ENCODE data around the gene DOCK1. TPM values are rescaled to one million over a fixed set of nuclear protein-coding genes. Genes with fewer than 3 reads are reported as not detected.

Gene DOCK1
- total RNA-seq, 3 donors from 2014 or later: 0.11 to 0.15 (median 0.14) TPM

DNA sequence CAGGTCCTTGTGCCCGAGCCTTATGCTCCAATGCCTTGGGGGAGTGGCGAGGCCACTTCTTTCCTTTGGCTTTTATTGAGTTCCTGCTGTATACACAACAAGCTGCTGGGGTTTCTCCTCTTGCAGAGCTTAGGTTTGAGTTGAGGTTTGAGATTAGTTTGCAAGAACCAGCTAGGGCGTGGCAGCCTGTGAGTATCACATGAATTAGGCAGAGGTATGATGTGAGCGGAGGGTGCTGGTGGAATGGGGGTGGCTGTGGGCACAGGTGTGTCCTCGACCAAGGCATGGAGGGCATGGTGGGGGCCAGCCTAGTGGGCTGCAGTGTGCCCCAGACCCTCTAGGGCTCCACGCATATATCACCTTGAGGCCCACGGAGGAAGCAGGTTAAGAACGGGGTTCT lies 123.3 kb downstream of the DOCK1 start:
- no peaks in the 10 kb centered on the region for H3K27me3 Mint-ChIP-seq (ENCODE audit: low read depth)
- no peak for ATAC-seq
- no peaks in the 10 kb centered on the region for H3K9me3 Mint-ChIP-seq
- no peaks in the 10 kb centered on the region for H3K36me3 Mint-ChIP-seq (ENCODE audit: insufficient read depth)
- no peak for DNase-seq
- no peaks in the 10 kb centered on the region for H3K4me1 Mint-ChIP-seq (ENCODE audit: low read depth)
- H3K4me3 Mint-ChIP-seq: no peak overlapping the region

DNA sequence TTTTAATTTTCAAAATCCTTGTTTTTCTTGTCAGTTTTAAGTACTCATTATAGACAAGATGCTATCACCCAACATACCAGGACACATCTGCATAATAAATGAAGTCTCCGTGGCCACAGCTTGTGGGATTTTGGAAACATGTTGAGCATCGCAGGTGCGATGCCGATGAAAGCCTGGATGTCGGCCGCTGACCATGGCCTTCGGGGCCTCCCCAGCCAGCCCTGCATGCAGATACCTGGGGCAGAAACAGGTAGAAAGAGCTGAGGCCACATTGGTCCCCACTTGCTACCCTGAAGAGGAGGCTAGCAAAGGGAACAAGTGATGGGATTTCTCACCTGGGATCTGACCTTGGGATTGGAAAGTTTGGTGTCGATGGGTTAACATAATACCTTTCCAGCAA lies 123.8 kb downstream of the DOCK1 start:
- DNase-seq (no peak), ATAC-seq (no peak)
- H3K36me3 Mint-ChIP-seq (ENCODE audit: insufficient read depth): no peaks in the 10 kb centered on the region
- H3K4me3 Mint-ChIP-seq: no peak overlapping the region
- no peaks in the 10 kb centered on the region for H3K4me1 Mint-ChIP-seq (ENCODE audit: low read depth)
- H3K9me3 Mint-ChIP-seq: no peaks in the 10 kb centered on the region
- H3K27me3 Mint-ChIP-seq (ENCODE audit: low read depth): no peaks in the 10 kb centered on the region

DNA sequence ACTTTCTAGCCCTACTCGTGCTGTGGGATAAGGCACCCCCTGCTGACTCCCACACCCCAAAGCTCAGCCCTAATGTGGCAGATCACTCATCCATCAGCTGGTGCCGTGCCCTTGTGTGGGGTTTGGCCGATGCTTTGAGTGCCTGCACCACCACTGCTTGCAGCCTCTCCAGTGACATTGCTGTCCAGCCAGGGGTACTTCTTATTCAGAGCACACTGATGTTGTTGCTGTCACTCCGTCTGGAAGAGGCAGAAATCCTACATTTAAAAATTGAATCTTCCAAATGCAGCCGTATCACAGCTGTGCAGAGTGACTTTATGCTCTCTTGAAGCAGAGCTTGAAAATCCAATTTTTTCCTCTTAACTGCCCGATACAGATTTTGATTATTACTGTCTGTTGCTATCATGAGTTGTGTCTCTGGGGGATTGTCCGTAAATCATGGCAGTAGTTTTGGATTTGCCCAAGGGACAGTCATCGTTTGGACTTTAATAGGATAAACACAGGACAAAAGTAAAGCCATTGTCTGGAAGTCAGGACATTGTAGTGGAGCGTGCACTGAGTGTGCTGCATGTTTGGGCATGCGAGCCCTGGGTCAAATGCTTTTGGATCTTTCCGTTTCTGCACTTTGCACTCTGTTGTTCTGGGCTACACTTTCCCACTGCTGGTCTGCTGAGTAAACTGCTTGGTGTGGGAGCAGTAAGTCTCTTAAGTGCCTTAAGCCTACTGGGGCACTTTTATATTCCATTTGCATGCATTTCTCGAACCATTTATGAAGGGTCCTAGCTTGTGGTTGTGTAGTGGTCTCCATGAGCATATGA lies 128.2 kb downstream of the DOCK1 start:
- DNase-seq (no peak), ATAC-seq (no peak)
- Mint-ChIP-seq H3K9me3 (no peaks in the 10 kb centered on the region), H3K27me3 (ENCODE audit: low read depth) (no peaks in the 10 kb centered on the region), H3K4me3 (no peak overlapping the region), H3K36me3 (ENCODE audit: insufficient read depth) (no peaks in the 10 kb centered on the region), H3K4me1 (ENCODE audit: low read depth) (no peaks in the 10 kb centered on the region)

DNA sequence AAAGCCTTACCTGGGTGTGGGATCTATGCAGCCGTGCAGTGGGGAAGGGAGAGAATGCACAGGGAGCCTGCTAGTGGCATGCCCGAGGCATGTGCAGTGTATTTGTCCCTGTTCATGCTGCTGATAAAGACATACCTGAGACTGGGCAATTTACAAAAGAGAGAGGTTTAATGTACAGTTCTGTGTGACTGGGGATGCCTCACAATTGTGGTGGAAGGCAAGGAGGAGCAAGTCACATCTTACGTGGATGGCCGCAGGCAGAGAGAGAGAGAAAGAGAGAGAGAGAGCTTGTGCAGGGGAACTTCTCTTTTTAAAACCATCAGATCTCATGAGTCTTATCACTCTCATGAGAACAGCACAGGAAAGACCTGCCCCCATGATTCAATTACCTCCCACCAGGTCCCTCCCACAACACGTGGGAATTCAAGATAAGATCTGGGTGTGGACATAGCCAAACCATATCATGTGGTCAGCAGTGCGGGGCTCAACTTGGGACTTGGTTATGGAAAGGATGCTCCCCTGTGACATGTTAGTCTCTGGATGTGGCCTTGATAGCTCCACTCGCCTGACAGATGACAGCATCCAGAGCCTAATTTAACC lies 128.9 kb downstream of the DOCK1 start:
- H3K27me3 Mint-ChIP-seq (ENCODE audit: low read depth): no peaks in the 10 kb centered on the region
- H3K9me3 Mint-ChIP-seq: no peaks in the 10 kb centered on the region
- no peaks in the 10 kb centered on the region for H3K4me1 Mint-ChIP-seq (ENCODE audit: low read depth)
- no peak for ATAC-seq
- no peak overlapping the region for H3K4me3 Mint-ChIP-seq
- H3K36me3 Mint-ChIP-seq (ENCODE audit: insufficient read depth): no peaks in the 10 kb centered on the region
- DNase-seq: no peak

DNA sequence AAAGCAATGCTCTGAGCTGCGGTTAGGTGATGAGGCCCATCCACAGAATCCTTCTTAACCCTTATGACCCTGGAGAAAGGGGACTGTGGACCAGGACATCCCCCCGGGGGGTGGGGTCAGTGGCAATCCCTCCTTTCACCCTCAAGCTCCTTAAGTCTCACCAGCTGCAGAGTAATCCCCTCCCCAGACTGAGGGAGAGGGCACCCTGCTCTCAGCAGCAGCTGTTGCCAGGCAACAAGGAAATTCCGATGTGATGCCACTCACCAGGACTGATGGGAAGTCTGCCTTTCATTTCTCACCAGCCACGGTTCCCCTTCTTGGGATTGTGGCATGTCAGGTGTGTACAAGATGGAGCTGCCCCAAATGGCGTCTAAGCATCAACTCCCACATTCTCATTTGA lies 129.6 kb downstream of the DOCK1 start:
- no peak overlapping the region for H3K4me3 Mint-ChIP-seq
- no peaks in the 10 kb centered on the region for H3K9me3 Mint-ChIP-seq
- DNase-seq (no peak), ATAC-seq (no peak)
- no peaks in the 10 kb centered on the region for H3K36me3 Mint-ChIP-seq (ENCODE audit: insufficient read depth)
- no peaks in the 10 kb centered on the region for H3K4me1 Mint-ChIP-seq (ENCODE audit: low read depth)
- no peaks in the 10 kb centered on the region for H3K27me3 Mint-ChIP-seq (ENCODE audit: low read depth)

DNA sequence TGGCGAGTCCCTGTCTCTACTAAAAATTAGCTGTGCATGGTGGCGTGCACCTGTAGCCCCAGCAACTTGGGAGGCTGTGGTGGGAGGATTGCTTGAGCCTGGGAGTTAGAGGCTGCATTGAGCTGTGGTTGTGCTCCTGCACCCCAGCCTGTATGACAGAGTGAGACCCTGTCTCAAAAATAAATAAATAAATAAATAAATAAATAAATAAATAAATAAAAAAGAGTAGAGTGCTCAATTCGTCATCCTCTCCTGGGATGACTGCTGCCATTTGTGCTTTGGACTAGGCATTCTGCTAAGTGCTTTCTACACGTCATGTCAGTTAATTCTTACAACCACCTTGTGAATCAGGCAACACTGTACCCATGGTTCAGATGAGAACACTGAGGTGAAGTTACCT lies 130.6 kb downstream of the DOCK1 start:
- H3K4me1 Mint-ChIP-seq (ENCODE audit: low read depth): no peaks in the 10 kb centered on the region
- no peaks in the 10 kb centered on the region for H3K36me3 Mint-ChIP-seq (ENCODE audit: insufficient read depth)
- ATAC-seq: no peak
- no peak for DNase-seq
- H3K27me3 Mint-ChIP-seq (ENCODE audit: low read depth): no peaks in the 10 kb centered on the region
- H3K4me3 Mint-ChIP-seq: no peak overlapping the region
- H3K9me3 Mint-ChIP-seq: no peaks in the 10 kb centered on the region

DNA sequence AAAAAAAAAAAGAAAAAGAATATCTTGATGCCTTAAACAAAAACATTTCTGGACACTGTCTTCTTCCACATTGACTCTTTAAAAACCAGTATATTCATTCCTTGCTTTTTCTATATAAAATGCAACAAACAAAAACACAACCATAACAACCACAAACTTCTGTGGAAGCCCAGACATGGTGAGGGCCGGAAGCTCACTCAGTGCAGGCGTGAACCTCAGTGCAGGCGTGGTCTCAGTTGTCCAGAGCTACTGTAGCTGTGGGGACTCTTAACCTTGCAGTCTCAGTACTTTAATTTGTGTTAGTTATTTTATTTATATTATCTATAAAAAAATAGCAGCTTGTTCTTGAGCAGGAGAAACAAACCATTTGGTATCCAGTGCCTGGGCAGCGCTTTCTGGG lies 131.8 kb downstream of the DOCK1 start:
- H3K4me3 Mint-ChIP-seq: no peak overlapping the region
- ATAC-seq (no peak), DNase-seq (no peak)
- no peaks in the 10 kb centered on the region for H3K36me3 Mint-ChIP-seq (ENCODE audit: insufficient read depth)
- no peaks in the 10 kb centered on the region for H3K9me3 Mint-ChIP-seq
- H3K27me3 Mint-ChIP-seq (ENCODE audit: low read depth): no peaks in the 10 kb centered on the region
- no peaks in the 10 kb centered on the region for H3K4me1 Mint-ChIP-seq (ENCODE audit: low read depth)

DNA sequence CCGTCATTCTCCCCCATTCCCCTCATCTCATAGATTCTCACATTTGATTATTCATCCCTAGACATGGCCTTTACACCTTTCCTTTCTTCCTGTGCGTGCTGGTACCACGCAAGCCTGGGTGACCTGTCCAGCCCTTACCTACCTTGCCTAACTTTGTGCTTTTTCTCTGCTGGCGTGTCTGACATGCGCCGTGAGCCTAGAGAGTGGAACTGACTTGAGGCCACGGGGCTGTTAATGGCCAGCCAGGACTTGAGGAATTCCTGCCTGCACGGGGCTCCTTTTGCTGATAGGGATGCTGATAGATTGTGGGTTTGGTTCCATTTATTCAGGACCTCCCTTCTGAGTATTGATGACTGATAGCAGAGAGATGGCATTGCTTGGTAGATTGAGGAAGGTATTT lies 134.2 kb downstream of the DOCK1 start:
- ATAC-seq: no peak
- H3K36me3 Mint-ChIP-seq (ENCODE audit: insufficient read depth): no peaks in the 10 kb centered on the region
- no peak overlapping the region for H3K4me3 Mint-ChIP-seq
- H3K27me3 Mint-ChIP-seq (ENCODE audit: low read depth): no peaks in the 10 kb centered on the region
- no peaks in the 10 kb centered on the region for H3K9me3 Mint-ChIP-seq
- no peak for DNase-seq
- H3K4me1 Mint-ChIP-seq (ENCODE audit: low read depth): no peaks in the 10 kb centered on the region

DNA sequence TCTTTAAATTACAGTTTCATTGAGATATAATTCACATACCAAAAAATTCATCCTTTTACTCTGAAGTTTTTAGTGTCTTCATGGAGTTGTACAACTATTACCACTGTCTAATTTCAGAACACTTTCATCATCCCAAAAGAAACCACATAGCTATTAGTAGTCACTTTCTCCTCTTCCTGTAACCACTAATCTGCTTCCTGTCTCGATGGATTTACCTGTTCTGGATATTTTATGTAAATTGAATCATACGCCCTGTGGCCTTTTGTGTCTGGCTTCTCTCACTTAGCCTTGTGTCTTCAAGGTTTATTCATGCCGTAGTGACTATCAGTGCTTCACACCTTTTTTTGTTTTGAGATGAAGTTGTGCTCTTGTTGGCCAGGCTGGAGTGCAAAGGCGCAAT lies 135.5 kb downstream of the DOCK1 start:
- DNase-seq: no peak

DNA sequence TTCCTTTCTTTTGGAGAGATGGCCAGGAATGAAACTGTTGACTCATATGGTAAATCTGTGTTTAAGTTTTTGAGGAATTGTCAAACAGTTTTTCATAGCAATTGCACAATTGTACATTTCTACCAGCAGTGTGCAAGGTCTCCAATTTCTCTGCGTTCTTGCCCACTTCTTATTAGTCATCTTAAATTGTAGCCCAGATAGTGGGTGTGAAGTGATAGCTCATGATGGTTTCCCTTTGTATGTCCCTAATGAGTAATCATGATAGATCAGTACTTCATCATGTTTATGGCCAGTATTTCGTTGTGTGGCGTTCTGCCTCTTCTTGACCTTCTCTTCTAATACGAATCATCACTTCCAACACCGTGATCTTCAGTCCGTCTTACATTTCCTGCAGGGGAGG lies 136.3 kb downstream of the DOCK1 start:
- no peaks in the 10 kb centered on the region for H3K9me3 Mint-ChIP-seq
- H3K36me3 Mint-ChIP-seq (ENCODE audit: insufficient read depth): no peaks in the 10 kb centered on the region
- no peak for DNase-seq
- H3K27me3 Mint-ChIP-seq (ENCODE audit: low read depth): no peaks in the 10 kb centered on the region
- H3K4me1 Mint-ChIP-seq (ENCODE audit: low read depth): no peaks in the 10 kb centered on the region
- ATAC-seq: no peak
- H3K4me3 Mint-ChIP-seq: no peak overlapping the region

More for the DNA sequence above, 135.5 kb downstream of the DOCK1 start:
- no peak overlapping the region for H3K4me3 Mint-ChIP-seq
- H3K9me3 Mint-ChIP-seq: no peaks in the 10 kb centered on the region
- no peaks in the 10 kb centered on the region for H3K4me1 Mint-ChIP-seq (ENCODE audit: low read depth)
- ATAC-seq: no peak
- H3K36me3 Mint-ChIP-seq (ENCODE audit: insufficient read depth): no peaks in the 10 kb centered on the region
- no peaks in the 10 kb centered on the region for H3K27me3 Mint-ChIP-seq (ENCODE audit: low read depth)

DNA sequence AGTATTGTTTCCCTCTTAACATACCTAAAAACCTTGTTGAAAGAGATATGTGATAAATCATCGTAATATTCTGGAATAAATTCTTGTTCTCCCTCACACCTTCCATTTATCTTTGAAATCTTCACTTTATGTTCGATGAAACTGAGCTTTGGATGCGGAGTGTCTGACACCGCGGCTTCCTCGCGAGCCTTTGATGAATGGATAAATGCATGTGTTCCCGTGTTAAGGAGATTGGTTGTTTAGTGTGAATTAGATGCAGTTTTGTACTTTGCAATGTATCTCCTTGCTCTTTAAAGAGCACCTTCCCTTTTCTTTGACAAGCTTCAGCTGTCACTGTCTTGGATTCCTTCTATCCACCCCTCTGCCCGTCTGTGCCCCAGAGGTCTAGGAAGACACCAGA lies 138.1 kb downstream of the DOCK1 start:
- Mint-ChIP-seq H3K9me3 (no peaks in the 10 kb centered on the region), H3K4me3 (no peak overlapping the region), H3K36me3 (ENCODE audit: insufficient read depth) (no peaks in the 10 kb centered on the region), H3K4me1 (ENCODE audit: low read depth) (no peaks in the 10 kb centered on the region), H3K27me3 (ENCODE audit: low read depth) (no peaks in the 10 kb centered on the region)
- DNase-seq: no peak
- ATAC-seq: no peak

DNA sequence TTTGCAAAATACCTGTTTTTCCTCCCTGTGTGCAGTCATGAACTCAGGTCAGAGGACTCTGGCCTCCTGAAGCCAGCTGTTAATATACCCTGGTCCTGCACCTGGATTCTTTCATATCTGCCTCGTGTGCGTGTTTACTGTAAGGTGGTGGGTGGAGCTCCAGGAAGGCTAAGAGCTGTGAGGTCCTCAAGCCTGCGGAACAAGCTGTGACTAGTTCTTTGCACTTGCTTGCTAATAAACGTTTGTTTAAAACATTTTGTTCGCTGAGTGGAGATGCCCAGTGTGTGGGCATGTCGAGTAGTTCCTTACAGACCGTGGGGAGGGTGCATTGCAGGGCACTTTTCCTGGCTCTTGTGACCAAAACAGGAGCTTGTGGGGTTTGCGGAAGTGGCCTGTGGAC lies 139.0 kb downstream of the DOCK1 start:
- DNase-seq: no peak
- no peaks in the 10 kb centered on the region for H3K4me1 Mint-ChIP-seq (ENCODE audit: low read depth)
- no peak overlapping the region for H3K4me3 Mint-ChIP-seq
- no peaks in the 10 kb centered on the region for H3K27me3 Mint-ChIP-seq (ENCODE audit: low read depth)
- H3K9me3 Mint-ChIP-seq: no peaks in the 10 kb centered on the region
- no peaks in the 10 kb centered on the region for H3K36me3 Mint-ChIP-seq (ENCODE audit: insufficient read depth)
- ATAC-seq: no peak

DNA sequence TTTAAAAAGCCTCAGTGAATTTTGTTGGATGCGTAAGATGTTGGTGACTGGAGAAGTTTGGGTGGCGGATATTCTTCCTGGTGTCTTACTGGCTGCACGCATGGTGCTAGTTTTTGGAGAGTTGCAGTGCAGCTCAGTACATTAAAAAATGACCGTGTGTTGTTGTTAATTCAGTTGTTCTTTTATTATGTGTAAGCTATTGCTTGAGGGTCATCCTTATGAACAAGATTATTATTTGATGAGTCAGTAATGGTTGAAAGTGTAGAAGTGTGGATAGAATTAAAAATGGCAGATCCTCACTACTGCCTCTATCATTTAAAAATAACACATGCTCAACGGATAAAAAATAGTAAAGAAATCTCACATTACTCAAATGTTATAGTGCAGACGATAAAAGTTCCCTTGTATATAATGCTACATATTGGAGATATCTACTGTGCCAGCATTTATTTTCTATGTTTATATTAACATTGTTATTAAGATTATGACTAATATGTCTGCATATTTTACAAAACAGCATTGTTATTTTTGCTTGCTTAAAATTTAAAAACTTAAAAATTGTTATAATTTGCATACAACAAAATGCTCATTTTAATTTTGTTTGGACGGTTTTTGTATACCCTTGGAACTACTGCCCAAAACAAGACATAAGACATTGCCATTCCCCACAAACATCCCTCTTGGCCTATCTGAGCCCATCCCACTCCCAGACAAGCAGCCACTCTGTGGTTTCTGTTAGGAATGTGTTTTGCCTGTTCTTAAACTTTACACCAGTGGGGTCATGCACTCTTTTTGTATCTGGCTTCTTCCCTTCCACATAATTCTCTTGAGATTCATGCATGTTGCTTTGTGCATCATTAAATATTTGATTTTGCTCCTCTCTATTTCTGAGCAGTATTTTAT lies 142.0 kb downstream of the DOCK1 start:
- H3K36me3 Mint-ChIP-seq (ENCODE audit: insufficient read depth): no peaks in the 10 kb centered on the region
- H3K9me3 Mint-ChIP-seq: no peaks in the 10 kb centered on the region
- no peak overlapping the region for H3K4me3 Mint-ChIP-seq
- no peaks in the 10 kb centered on the region for H3K27me3 Mint-ChIP-seq (ENCODE audit: low read depth)
- H3K4me1 Mint-ChIP-seq (ENCODE audit: low read depth): no peaks in the 10 kb centered on the region
- ATAC-seq (no peak), DNase-seq (no peak)

DNA sequence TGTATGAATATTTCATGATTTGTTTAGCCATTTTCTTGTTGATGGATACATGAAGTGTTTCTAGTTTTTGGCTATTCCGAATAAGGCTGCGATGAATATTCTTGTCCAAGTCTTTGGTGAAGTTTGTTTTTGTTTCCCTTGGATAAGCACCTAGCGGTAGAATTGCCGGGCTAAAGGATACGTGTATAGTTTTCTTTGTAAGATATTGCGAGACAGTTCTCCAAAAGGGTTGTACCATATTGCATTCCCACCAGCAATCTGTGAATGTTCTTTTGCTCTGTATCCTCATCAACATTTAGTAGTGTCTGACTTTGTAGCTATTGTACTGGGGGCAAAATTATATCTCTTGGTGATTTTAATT lies 142.6 kb downstream of the DOCK1 start:
- DNase-seq (no peak), ATAC-seq (no peak)
- H3K27me3 Mint-ChIP-seq (ENCODE audit: low read depth): no peaks in the 10 kb centered on the region
- no peaks in the 10 kb centered on the region for H3K9me3 Mint-ChIP-seq
- no peak overlapping the region for H3K4me3 Mint-ChIP-seq
- no peaks in the 10 kb centered on the region for H3K36me3 Mint-ChIP-seq (ENCODE audit: insufficient read depth)
- H3K4me1 Mint-ChIP-seq (ENCODE audit: low read depth): no peaks in the 10 kb centered on the region

DNA sequence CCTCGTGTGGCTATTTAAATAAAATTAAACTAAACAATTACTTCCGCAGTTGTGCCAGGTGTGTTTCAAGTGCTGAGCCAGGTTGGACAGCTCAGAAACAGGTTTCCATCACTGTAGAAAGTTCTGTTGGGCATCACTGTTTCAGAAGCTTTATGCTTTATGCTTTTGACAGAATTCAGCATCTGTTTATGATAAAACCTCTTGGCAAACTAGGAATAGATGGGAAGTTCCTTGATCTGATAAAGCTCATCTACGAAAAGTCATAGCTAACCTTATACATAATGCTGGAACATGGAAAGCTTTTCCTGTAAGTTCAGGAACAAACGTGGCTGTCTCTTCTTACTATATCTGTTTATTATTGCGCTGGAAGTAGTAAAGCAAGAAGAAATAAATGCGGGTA lies 143.4 kb downstream of the DOCK1 start:
- ATAC-seq (no peak), DNase-seq (no peak)
- H3K36me3 Mint-ChIP-seq (ENCODE audit: insufficient read depth): no peaks in the 10 kb centered on the region
- no peaks in the 10 kb centered on the region for H3K4me1 Mint-ChIP-seq (ENCODE audit: low read depth)
- H3K4me3 Mint-ChIP-seq: no peak overlapping the region
- no peaks in the 10 kb centered on the region for H3K27me3 Mint-ChIP-seq (ENCODE audit: low read depth)
- no peaks in the 10 kb centered on the region for H3K9me3 Mint-ChIP-seq

All from activated T-cell treated with anti-CD3 and anti-CD28 coated beads, Interleukin-2, amount 50 U/mL, for 4 hours (primary cell).